ENCODE results near the gene ERV3-1.

- no peak for TF ChIP-seq CTCF (IDR thresholded peaks at IDR 0.05)
- no peak for TF ChIP-seq POLR2A (IDR thresholded peaks at IDR 0.05)
Measured at GRCh38 chr7:64998865-64999164, 7.7 kb downstream of the ERV3-1 start.

Measured in testis (tissue), 2 donors.